DOHH2 (cell line): ENCODE data around the gene NHLRC2.

Source experiments
- CTCF ChIP-seq: fragments of 200-600 bp; sonication (generic); IDR thresholded peaks from one replicate; pipeline ENCODE4 v1.5.1; 2014; ENCODE audit warnings: antibody characterized with exemption, mild to moderate bottlenecking, low read depth, low read length; ENCODE audit not compliant: poor library complexity, severe bottlenecking
- EZH2phosphoT487 ChIP-seq: fragments of 200-600 bp; sonication (generic); IDR thresholded peaks from 2 replicates; pipeline ENCODE4 v1.6.1; 2017; ENCODE audit warnings: borderline replicate concordance, mild to moderate bottlenecking, antibody characterized with exemption, low read length, moderate library complexity, mixed read lengths

GRCh38 chr10:113869789-113870188 is 15.3 kb downstream of the NHLRC2 start:
- TF ChIP-seq CTCF (no peak), EZH2phosphoT487 (no peak)
